ENCODE results near the gene HPSE2. TPM values are rescaled to one million over a fixed set of nuclear protein-coding genes. Genes with fewer than 3 reads are reported as not detected.

The HPSE2 gene
- total and polyA plus RNA-seq, 2 of the 13 experiments (the other 11 are each of a cell fraction or from before 2014, with no cell fraction given) = 0.01 TPM; not detected in 1

GRCh38 chr10:98436704-98437103 is 798.9 kb downstream of the HPSE2 start (continued):
- TF ChIP-seq ZNF318 (CRISPR knock-in tag; IDR thresholded peaks at IDR 0.05) (no peak), TOPORS (CRISPR knock-in tag; IDR thresholded peaks at IDR 0.05) (no peak)

GRCh38 chr10:98435178-98435577 is 800.5 kb downstream of the HPSE2 start:
- in situ Hi-C loops (cut with HindIII; ENCODE audit: extremely low pct_ligation_motif_present, low pct_unique_long_range_greater_than_20kb) = no loop called here

More at GRCh38 chr10:98435178-98435577, 800.5 kb downstream of the HPSE2 start:
- ChIA-PET CTCF (ENCODE audit: low intra/inter-chr PET ratio, low total read pairs) (no interaction called here), POLR2A (interaction anchor here (1.7 kb wide), 1 partner anchor 9 kb away, joined by 4 read pairs; no protein-coding TSS in a partner anchor)
- no peaks in the 10 kb centered on the region for H3K4me1 ChIP-seq (ENCODE audit: insufficient read depth, low read length)
- TF ChIP-seq MAZ (IDR thresholded peaks at IDR 0.05; ENCODE audit: borderline replicate concordance, low read depth, low read length) = no peak
- no peak for TF ChIP-seq MAZ (CRISPR knock-in tag; IDR thresholded peaks at IDR 0.05; ENCODE audit: low read depth)
- no peak for TF ChIP-seq JUNB (CRISPR knock-in tag; IDR thresholded peaks at IDR 0.05; ENCODE audit: borderline replicate concordance)
- no peak for TF ChIP-seq MIER2 (CRISPR knock-in tag; IDR thresholded peaks at IDR 0.05)
- TF ChIP-seq ZNF274 (CRISPR knock-in tag; IDR thresholded peaks at IDR 0.05) = no peak
- TF ChIP-seq CCDC6 (CRISPR knock-in tag; IDR thresholded peaks at IDR 0.05) = no peak
- TF ChIP-seq GMEB1 (CRISPR knock-in tag; IDR thresholded peaks at IDR 0.05; ENCODE audit: borderline replicate concordance) = no peak
- no peak for TF ChIP-seq KDM5A (IDR thresholded peaks at IDR 0.05; ENCODE audit: borderline replicate concordance, low read length)
- no peak for TF ChIP-seq RFXAP (CRISPR knock-in tag; IDR thresholded peaks at IDR 0.05; ENCODE audit: borderline replicate concordance)
- TF ChIP-seq SIX4 (CRISPR knock-in tag; IDR thresholded peaks at IDR 0.05) = no peak
- no peak for TF ChIP-seq ZMYM3 (CRISPR knock-in tag; IDR thresholded peaks at IDR 0.05)
- intact Hi-C loops (cut with micrococcal nuclease; ENCODE audit: unreplicated experiment) = no loop called here
- WGBS (ENCODE audit: low lambda C conversion rate) = 93% methylated on average over 5 of the region's 12 CpGs
- no peak overlapping the region for H3K4me2 ChIP-seq (ENCODE audit: low read depth, low read length)
- no peaks in the 10 kb centered on the region for H3K79me2 ChIP-seq (ENCODE audit: insufficient read depth, low read length)
- ATAC-seq (no peak), FAIRE-seq (no peak), DNase-seq (ENCODE audit: low spot score) (no peak)
- no peaks in the 10 kb centered on the region for H3K9me3 ChIP-seq (ENCODE audit: low read length)
- no peak overlapping the region for H2AFZ ChIP-seq (ENCODE audit: low read length)
- no peak overlapping the region for H3K4me3 ChIP-seq (replicated peaks in 1 of 3; ENCODE audit: insufficient read depth in 1 of 3, low read depth in 2 of 3, low read length in 3 of 3)
- BruUV-seq (replicated peaks) = no TSS peak
- no peaks in the 10 kb centered on the region for H4K20me1 ChIP-seq (ENCODE audit: insufficient read depth, low read length)
- H3K36me3 ChIP-seq (replicated peaks in 1 of 2; ENCODE audit: control insufficient read depth in 1 of 2, insufficient read depth in 2 of 2, low read length in 2 of 2) = peaks cover 18 to 71% of the 10 kb centered on the region in 2 experiments
- H3K9ac ChIP-seq (ENCODE audit: insufficient read depth, low read depth, low read length) = no peak overlapping the region
- H3K27ac ChIP-seq (ENCODE audit: extremely low read length, insufficient read depth, low read length) = no peak overlapping the region
- H3K27me3 ChIP-seq (ENCODE audit: control insufficient read depth in 1 of 2, insufficient read depth in 2 of 2, low read length in 2 of 2) = no peaks in the 10 kb centered on the region
